HG02642 (cell line): ENCODE data around the gene BTBD2.
"Not testable (repeated sequence)": the region's sequence is repeated elsewhere in the genome, so short reads cannot be mapped to it uniquely, and the experiment has no call there.

Experiments
- ATAC-seq: cut with Tn5 transposase; IDR thresholded peaks from one replicate; pipeline ENCODE4 v1.9.1; 2021; ENCODE audit warnings: mild to moderate bottlenecking; ENCODE audit not compliant: unreplicated experiment, poor library complexity

The BTBD2 gene

DNA sequence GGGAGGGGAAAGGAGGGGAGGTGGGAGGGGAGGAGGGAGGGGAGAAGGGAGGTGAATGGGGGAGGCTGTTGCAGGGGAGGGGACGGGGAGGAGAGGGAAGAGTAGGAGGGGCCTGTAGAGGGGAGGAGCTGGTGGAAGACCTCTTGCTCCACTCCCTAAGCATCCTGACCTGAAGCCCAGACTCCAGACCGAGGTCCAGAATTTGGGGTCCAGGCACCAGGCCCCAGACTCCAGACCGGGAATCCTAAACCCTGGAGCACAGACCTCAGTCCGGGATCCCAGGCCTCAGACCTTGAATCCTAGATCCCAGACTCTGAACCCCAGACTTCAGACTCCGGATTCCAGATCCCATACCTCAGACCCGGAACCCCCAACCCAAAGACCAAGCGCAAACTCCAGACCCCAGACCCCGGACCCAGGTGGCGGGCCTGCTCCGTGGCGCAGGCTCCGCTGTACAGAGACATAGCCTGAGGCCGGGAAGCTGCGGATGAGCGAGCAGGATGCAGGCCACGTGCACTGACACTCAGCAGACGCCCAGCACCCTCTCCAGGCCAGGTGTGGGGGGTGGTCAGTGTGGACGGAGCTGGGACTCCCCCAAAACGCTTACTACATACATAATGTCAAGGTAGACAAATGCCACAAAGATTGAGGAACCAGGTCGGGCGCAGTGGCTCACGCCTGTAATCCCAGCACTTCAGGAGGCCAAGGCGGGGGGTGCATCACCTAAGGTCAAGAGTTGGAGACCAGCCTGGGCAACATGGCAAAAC, 710 bp upstream of the BTBD2 start:
- no peak for ATAC-seq

DNA sequence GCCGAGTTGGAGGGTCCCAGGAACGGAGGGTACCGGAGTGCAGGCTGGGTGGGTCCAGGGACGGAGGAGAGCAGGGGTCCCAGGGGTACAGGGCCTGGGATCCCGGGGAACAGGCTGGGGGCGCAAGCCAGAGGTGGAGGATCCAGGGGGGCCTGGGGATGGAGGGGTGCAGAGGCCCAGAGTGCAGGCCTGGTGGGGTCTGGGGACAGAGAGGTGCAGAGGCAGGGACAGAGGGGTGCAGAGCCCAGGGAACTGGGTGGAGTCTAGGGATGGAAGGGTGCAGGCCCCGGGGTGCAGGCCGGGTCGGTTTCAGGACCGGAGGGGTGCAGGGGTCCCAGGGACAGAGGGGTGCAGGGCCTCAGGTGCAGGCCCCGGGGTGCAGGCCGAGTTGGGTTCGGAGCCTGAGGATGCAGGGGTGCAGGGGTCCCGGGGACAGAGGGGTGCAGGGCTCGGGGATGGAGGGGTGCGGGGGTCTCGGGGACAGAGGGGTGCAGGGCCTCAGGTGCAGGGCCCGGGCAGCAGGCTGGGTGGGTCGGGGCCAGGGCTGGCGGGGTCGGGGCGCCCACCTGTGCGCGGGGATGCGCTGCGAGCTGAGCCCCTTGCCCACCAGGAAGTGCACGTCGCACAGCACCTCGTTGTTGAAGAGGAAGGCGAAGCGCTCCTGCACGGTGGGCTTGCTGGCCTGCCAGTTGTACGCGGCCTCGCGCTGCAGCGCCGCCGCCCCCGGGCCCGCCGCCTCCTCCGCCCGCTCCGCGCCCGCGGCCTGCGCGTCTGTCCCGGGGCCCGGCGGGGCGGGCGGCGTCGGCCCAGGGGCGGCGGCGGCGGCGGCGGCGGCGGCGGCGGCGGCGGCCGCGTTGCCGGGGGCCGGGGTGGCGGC, 545 bp downstream of the BTBD2 start:
- ATAC-seq = no peak

DNA sequence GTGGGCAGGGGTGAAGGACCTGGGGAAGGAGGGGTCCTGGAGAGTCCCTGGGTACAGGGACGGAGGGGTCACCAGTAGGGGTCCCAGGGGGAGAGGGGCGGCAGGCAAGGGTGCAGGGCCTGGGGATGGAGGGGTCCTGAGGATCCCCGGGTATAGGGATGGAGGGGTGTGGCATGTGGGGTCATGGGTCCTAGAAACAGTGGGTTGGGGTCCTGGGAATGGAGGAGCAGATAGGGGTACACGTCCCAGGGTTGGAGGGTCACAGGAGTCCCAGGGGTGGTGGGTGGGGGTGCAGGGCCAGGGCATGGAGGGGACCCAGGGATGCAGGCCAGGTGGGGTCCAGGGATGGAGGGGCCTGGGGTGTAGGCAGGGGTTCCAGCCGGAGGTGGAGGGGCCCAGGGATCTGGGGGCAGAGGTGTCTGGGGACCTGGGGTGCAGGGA, 1.4 kb downstream of the BTBD2 start:
- no peak for ATAC-seq

DNA sequence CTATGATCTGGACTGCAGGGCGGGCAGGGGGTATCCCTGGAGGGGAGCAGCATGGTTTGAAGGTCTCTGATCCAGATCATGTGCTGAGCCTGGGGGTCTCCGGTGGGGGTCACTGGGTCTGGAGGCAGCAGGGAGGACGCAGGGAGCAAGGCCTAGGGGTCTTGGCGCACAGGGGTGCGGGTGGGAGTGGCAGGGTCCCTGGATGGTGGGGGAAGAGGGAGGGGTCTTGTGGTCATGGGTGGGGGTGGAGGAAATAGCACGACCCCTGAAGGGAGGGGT, 1.9 kb downstream of the BTBD2 start:
- no peak for ATAC-seq

DNA sequence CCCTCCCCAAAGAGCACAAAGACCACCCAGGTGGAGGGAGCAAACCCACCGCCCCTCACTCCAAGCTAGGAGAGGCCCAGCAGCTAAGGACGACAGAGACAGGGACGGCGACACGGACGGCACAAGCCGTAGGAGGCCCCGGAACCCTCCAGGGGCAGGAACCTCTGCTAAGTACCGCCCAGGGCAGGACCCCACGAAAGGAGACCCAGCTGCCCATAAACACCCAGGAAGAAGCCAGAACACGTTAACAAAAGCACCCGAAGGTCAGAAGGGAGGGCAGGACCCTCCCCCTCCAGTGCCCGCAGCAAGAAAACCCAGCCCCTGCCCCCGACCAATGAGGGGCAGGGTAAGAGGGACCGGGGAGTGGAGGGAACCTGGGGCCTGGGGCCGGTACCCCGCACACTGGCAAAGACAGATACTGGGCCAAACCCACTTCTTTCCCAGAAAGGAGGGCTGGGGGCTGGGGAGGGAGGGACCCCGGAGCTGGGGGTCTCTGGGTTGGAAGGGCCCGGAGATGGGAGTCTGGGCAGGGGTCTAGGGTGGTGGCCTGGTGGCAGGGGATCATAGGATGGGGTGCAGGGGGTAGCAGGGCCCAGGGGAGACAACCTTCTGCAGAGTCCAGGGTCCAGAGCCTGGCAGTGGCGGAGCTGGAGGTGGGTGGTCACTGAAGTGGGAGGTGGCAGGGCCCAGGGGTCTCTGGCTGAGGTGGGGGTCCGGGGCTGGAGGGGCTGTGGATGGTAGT, 2.4 kb downstream of the BTBD2 start:
- no peak for ATAC-seq

DNA sequence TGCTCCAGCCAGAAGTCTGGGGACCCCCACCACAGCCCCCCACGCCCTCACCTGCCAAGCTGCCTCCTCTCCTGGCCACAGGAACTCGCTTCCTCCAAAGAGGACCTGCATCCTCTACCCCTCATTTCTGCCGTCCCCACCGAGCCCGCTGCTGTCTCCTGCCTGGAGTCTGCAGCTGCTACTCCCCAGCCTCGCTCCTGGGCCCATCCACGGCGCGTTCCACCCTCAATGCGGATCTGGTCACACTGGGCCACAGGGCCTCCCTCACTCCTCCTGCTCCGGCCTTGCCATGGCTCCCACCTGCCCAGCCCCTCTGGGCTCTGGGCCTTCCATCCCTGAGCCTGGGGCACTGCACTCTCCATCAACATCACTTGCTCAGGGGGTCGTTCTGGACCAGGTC, 4.3 kb downstream of the BTBD2 start:
- no peak for ATAC-seq

DNA sequence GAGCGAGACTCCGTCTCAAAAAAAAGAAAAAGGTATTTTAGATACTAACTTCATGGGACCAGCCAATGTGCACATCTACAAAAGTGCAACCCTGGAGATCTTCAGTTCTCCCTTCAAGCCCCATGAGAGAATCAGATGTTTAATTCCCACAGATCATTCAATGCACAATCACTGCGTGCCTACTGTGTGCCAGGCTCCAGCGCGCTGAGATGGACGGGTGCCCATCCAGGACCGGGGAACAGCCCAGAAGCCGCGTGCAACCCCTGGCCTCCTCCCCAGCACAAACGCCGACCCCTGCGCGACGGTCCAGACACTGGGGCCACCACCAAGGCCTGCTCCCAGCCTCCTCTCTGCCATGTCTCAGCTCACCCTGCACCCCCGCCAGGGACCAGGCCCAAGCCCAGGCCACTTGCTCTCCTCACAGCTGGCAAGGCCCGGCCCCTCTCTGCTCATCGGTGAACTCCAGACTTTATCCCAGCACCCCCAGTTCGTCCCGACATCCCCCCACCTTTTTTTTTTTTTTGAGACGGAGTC, 5.3 kb downstream of the BTBD2 start:
- ATAC-seq = no peak

DNA sequence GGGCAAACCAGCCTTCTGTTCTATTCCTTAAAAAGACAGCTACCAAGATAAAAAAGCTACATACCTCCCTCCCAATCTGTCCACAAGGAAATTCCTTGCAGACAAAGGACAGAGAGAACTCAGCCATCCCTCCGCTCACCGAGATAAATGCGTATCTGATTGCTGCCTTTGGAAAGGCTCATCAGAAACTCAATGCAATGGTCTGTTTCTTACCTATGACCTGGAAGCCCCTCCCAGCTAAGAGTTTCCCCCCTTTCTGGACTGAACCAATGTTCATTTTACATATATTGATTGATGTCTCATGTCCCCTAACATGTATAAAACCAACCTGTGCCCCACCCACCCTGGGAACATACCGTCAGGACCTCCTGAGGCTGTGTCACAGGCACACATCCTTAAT, 11.6 kb downstream of the BTBD2 start:
- ATAC-seq = no peak

DNA sequence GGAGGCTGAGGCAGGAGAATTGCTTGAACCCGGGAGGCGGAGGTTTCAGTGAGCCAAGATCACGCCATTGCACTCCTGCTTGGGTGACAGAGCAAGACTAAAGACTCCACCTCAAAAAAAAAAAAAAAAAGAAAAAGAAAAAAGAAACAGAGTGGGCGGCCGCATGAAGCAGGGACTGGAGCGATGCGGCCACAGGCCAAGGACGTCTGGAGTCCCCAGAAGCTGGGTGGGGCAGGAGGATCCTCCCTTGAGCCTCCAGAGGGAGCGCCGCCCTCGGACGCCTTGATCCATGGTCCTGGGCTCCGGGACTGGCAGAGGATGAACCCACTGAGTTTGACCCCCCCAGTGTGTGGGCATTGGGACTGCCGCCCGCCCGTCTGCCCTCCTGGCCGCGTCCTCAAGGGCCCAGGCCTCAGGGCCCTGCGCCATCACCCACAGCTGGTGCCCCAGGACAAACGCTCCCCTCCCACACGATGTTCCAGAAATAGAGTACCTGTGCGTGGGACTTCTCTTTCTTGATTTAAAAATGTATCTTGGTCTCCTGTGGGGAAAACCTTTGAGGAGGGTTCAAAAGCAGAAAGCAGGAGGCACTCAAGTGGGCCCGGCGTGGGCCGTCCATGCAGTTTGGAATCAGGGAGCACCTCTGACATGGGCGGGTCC, 15.5 kb downstream of the BTBD2 start:
- no peak for ATAC-seq

DNA sequence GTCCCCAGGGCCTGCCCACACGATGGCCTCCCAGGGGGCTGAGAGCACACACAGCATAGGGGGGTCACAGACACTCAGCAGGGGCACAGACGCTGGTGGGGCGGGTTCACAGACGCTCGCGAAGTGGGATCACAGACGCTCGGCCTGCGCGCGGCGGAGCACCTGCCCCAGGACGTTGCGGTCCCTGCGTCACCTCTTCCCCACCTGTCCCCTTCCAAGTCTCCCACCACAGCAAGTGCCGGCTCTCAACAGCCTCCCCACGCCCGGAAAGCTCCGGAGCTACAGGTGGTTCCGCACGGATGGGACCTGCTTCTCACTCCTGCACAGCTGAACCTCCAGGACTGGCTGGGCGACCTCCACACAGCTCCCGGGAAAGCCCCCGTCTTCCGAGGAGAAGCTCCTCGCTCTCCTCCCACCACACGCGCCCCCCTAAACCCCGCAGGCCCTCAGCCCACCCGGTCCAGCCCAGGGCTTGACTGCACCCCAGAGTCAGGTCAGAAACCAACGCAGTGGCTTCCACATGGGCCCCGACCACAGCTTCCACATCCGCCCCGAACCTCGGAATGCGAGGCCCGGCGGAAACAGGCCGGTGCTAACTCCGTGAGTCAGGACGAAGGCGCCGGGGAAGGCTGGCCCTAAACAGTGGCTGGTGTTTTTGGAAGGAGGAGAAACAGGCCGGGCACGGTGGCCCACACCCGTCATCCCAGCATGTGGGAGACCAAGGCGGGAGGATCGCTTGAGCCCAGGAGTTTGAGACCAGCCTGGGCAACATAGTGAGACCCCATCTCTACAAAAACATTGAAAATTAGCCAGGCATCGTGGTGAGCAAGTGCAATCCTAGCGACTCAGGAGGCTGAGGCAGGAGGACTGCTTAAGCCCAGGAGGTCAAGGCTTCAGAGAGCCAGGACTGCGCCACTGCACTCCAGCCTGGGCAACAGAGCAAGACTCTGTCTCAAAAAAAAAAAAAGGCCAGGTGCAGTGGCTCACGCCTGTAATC, 16.5 kb downstream of the BTBD2 start:
- ATAC-seq = no peak

DNA sequence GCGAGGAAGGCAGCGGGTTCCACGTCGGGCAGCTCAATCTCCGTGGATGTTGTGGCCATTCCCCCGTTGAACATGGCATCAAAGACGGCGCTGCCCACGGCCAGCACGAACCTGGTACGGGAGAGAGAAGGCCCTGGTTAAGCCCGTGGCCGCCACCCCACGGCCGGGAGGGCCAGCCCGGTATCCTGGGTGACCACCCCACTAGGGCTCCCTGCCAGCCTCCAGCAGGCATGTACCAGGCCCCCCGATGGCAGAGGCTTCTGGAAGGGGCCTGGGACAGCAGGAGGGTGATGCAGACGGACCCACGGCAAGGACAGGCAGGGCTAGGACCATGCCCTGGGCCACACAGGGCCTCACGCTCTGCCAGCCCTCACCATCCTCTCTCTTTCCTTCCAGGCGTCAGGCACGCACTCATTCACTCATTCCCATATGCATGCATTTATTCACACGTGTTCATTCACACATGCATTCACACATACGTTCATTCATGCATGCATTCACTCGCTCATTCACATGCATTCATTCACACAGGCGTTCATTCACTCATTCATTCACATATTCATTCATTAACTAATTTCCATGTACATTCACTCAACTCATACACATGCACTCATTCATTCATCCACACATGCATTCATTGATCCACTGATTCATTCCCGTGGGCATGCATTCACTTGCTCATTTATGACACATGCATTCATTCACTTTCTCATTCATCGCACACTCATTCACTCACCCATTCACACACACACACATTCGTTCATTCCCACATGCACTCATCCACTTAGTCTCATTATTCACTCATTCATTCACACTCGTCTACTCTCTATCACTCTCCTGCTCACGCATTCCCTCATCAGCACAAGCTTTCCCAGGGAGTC, 17.9 kb downstream of the BTBD2 start:
- no peak for ATAC-seq

DNA sequence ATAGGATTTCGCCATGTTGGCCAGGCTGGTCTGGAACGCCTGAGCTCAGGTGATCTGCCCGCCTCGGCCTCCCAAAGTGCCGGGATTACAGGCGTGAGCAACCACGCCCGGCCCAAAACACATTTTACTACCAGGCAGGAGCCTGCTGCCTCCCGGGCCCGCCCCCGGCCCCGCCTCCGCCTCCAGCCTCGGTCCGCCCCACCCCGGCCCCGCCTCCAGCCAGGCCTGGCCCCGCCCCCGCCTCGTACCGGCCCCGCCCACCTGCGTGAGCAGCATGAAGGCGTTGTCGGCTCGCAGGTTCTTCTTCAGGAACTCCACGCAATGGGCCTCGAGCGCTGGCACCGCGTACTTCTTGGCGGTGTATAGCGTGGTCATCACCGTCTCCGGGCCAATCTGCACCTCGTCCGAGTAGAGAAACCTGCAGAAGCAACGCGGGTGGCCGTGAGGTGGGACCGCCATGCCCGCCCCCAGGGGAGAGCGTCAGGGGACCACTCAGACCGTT, 22.7 kb downstream of the BTBD2 start:
- ATAC-seq = no peak

DNA sequence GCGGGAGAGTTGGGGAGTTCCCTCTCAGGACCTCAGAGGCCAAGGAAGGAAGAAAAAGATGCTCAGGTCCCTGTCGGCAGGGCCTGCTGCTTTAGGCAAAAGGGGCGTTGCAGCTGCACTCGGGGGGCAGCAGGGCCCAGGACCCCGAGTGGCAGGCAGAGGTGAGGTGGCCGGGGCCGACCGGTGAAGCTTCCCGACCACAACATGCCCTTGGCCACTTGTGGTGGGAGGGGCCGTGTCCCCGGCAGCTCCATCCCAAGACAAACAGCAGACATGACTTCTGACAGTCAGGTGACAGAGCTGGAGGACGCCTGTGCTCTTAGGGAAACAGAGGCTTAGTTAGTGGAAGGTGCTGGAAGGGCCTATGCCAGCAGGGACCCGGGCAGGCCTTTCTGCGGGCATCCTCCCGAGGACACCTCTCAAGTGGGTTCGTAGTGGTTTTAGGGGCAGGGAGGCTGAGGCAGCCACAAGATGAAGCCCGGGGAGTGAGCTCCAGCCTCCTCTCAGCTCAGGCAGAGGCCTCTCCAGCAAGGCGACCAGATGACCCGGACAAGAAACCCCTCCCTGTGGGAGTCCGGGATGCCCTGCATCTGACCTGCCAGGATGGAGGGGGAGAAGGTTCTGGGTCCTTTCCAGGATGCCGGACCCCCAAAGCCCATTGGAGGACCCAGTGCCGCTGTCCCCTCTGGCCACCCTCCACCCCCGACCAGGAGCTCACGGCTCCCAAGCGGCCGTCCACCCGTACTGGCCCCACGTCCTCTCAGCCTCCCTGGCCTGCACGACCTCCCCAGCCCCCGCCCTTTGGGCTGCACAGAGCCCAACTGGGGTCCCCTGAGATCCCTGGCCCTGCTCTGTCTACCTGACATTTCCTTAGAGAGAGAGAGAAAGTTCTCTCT, 24.2 kb downstream of the BTBD2 start:
- ATAC-seq = no peak

DNA sequence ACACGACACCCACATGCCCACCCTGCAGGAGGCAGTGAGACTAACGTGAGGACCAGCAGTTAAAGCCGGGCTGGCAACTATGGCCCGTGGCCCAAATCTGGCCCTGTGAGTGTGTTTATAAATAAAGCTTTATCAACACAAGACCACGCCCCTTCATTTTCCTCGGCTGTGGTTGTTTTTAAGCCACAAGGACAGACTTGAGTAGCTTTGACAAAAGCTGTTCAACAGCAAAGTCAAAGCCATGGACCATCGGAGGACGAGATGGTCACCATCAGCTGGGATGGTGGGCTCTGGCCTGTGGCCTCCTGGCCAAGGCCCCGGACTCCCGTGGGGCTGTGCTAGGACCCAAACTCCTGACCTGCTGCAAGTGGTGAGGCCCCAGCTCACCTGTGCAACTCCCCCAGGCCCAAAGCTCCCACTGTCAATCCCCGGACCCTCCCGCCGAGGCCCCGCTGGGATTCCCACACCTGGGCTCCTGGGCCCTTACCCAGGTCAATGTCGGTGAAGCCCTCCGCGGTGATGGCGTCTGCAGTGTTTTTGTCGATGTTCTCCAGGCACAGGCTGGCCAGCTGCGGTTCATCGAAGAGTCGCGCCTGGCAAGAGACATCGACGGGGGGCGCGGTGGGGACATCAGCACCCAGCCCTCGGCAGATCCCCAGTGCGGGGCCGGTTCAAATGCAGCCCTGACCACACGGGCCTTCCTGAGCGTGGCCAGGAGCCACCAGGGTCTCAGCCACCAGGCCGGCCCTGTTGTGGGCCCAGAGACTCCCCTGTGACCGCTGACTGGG, 25.1 kb downstream of the BTBD2 start:
- no peak for ATAC-seq

DNA sequence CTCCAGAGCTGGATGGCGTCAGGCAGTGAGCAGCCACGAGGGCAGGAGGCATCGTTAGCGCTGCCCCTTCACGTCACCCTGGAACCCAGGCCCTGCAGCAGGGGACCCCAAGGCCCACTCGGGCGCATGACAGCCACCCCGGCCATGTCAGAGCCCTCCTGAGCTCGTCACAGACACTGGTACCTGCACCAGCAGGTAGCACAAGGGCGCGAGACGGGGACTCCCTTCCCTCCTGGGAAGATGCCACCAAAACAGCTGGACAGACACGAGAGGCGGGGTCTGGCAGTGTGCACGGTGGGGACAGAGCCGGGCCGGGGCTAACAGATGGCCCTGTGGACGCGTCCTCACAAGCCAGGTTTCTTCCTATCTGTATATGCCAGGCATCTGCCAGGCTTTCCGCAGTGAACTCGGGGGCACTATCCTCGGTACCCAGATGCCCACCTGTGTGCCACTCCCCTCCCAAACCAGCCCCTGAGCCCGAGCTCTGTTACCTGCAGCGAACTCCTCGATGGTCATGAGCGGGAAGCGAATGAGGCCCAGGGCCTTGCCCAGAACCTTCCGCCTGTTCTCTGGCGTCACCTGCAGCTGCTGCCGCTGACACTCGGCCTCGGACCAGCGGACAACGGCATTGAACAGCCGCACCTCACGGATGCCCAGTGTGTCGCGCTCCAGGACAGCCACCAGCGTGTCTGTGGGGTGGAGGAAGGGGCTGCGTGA, 25.8 kb downstream of the BTBD2 start:
- no peak for ATAC-seq

DNA sequence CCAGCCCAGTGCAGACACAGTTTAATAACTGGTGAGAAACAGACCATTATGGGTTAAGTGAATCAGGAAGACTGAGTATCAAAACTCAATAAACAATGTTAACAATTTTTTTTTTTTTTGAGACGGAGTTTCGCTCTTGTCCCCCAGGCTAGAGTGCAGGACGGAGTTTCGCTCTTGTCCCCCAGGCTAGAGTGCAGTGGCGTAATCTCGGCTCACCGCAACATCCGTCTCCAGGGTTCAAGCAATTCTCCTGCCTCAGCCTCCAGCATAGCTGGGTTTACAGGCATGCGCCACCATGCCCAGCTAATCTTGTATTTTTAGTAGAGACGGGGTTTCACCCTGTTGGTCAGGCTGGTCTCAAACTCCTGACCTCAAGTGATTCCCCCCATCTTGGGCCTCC, 27.1 kb downstream of the BTBD2 start:
- not testable (repeated sequence) for ATAC-seq
